ENCODE measurements around the gene DENND2A.
"Not testable (repeated sequence)": the region's sequence is repeated elsewhere in the genome, so short reads cannot be mapped to it uniquely, and the experiment has no call there.

DENND2A gene

GRCh38 chr7:140541176-140541512, 99.5 kb downstream of the DENND2A start:
- H3K4me3 ChIP-seq (ENCODE audit: low read depth, low read length), result no peak overlapping the region
- no peak for DNase-seq (ENCODE audit: low read depth, low spot score)
- POLR2A ChIA-PET, result interaction anchor here (0.9 kb wide), 1 partner anchor 11 kb away, joined by 3 read pairs; no protein-coding TSS in a partner anchor
- CTCF ChIA-PET, result interaction anchor here (0.9 kb wide), 1 partner anchor 111 kb away, joined by 4 read pairs; no protein-coding TSS in a partner anchor
- TF ChIP-seq CTCF (IDR thresholded peaks at IDR 0.05; ENCODE audit: insufficient read depth, low read length, missing control alignments), result no peak

GRCh38 chr7:140540136-140540777, 100.4 kb downstream of the DENND2A start:
- H3K4me3 ChIP-seq (ENCODE audit: low read depth, low read length), result no peak overlapping the region
- POLR2A ChIA-PET, result no interaction called here
- CTCF ChIA-PET, result interaction anchor here (1.5 kb wide), 1 partner anchor 113 kb away, joined by 5 read pairs; no protein-coding TSS in a partner anchor
- TF ChIP-seq CTCF (IDR thresholded peaks at IDR 0.05; ENCODE audit: insufficient read depth, low read length, missing control alignments), result no peak
- no peak for DNase-seq (ENCODE audit: low read depth, low spot score)

GRCh38 chr7:140539461-140539860, 101.2 kb downstream of the DENND2A start:
- no peak overlapping the region for H3K4me3 ChIP-seq (ENCODE audit: low read depth, low read length)
- ChIA-PET POLR2A (no interaction called here), CTCF (interaction anchor here (1.5 kb wide), 1 partner anchor 114 kb away, joined by 5 read pairs; no protein-coding TSS in a partner anchor)
- no peak for DNase-seq (ENCODE audit: low read depth, low spot score)
- TF ChIP-seq CTCF (IDR thresholded peaks at IDR 0.05; ENCODE audit: insufficient read depth, low read length, missing control alignments), result no peak

- TF ChIP-seq CTCF (IDR thresholded peaks at IDR 0.05; ENCODE audit: insufficient read depth, low read length, missing control alignments), result no peak
- DNase-seq (ENCODE audit: low read depth, low spot score), result no peak
- POLR2A ChIA-PET, result no interaction called here
- CTCF ChIA-PET, result interaction anchor here (1.0 to 2.6 kb wide), 5 partner anchors 11 to 115 kb away, joined by 3 to 9 read pairs (median 3); no protein-coding TSS in a partner anchor
- no peak overlapping the region for H3K4me3 ChIP-seq (ENCODE audit: low read depth, low read length)
Observed at GRCh38 chr7:140537750-140538482, 102.7 kb downstream of the DENND2A start.

GRCh38 chr7:140534743-140535142, 105.9 kb downstream of the DENND2A start:
- no peak for DNase-seq (ENCODE audit: low read depth, low spot score)
- no peak for TF ChIP-seq CTCF (IDR thresholded peaks at IDR 0.05; ENCODE audit: insufficient read depth, low read length, missing control alignments)
- POLR2A ChIA-PET, result no interaction called here
- CTCF ChIA-PET, result interaction anchor here (1.3 to 1.5 kb wide), 4 partner anchors 16 to 119 kb away, joined by 3 to 4 read pairs (median 4); no protein-coding TSS in a partner anchor
- no peak overlapping the region for H3K4me3 ChIP-seq (ENCODE audit: low read depth, low read length)

GRCh38 chr7:140533394-140533872, 107.2 kb downstream of the DENND2A start:
- DNase-seq (ENCODE audit: low read depth, low spot score), result no peak
- TF ChIP-seq CTCF (IDR thresholded peaks at IDR 0.05; ENCODE audit: insufficient read depth, low read length, missing control alignments), result no peak
- ChIA-PET CTCF (interaction anchor here (1.3 kb wide), 1 partner anchor 120 kb away, joined by 3 read pairs; no protein-coding TSS in a partner anchor), POLR2A (no interaction called here)
- H3K4me3 ChIP-seq (ENCODE audit: low read depth, low read length), result no peak overlapping the region

GRCh38 chr7:140529428-140529827, 111.2 kb downstream of the DENND2A start:
- POLR2A ChIA-PET, CTCF ChIA-PET: not testable (repeated sequence)

More at GRCh38 chr7:140529428-140529827, 111.2 kb downstream of the DENND2A start:
- DNase-seq (ENCODE audit: low read depth, low spot score); H3K4me3 ChIP-seq (ENCODE audit: low read depth, low read length): not testable (repeated sequence)

Data from AG04449 (cell line).